DND-41 (cell line): ENCODE measurements around the gene ATAD3C.

Experiments used
- CTCF ChIP-seq: IDR thresholded peaks from 2 replicates; pipeline ENCODE4 v1.5.1; 2012; ENCODE audit warnings: borderline replicate concordance, low read length, moderate library complexity, mild to moderate bottlenecking; ENCODE audit not compliant: poor library complexity, severe bottlenecking; ENCODE audit errors: extremely low read depth
- EZH2 ChIP-seq: IDR thresholded peaks from 3 replicates; pipeline ENCODE4 v1.6.1; 2012; ENCODE audit warnings: borderline replicate concordance, low read depth, mild to moderate bottlenecking, moderate library complexity, low read length, inconsistent platforms; ENCODE audit not compliant: severe bottlenecking

- TF ChIP-seq CTCF (no peak), EZH2 (no peak)
These were observed 29.5 kb upstream of the ATAD3C start for GRCh38 chr1:1419813-1420653.
